ENCODE measurements around the gene ARHGAP24. TPM values are rescaled to one million over a fixed set of nuclear protein-coding genes. Genes with fewer than 3 reads are reported as not detected.

The ARHGAP24 gene
- total RNA-seq, 2 donors from 2014 or later: not detected

GRCh38 chr4:85717847-85718246 is 242.9 kb downstream of the ARHGAP24 start:
- ATAC-seq (no peak), DNase-seq (ENCODE audit: low spot score in 2 of 2) (no peak)
- Mint-ChIP-seq H3K9me3 (no peaks in the 10 kb centered on the region), H3K36me3 (no peaks in the 10 kb centered on the region), H3K27ac (no peak overlapping the region)

- ATAC-seq: no peak
- H3K36me3 Mint-ChIP-seq: no peaks in the 10 kb centered on the region
- DNase-seq (ENCODE audit: low spot score in 2 of 2): no peak
- no peak overlapping the region for H3K27ac Mint-ChIP-seq
- H3K9me3 Mint-ChIP-seq: peaks cover 0 to 3% of the 10 kb centered on the region in 2 donors
These were observed 245.8 kb downstream of the ARHGAP24 start for GRCh38 chr4:85720735-85721134.

- DNase-seq (ENCODE audit: low spot score in 2 of 2) (no peak), ATAC-seq (no peak)
- H3K36me3 Mint-ChIP-seq: no peaks in the 10 kb centered on the region
- no peak overlapping the region for H3K27ac Mint-ChIP-seq
- H3K9me3 Mint-ChIP-seq: peaks cover 0 to 4% of the 10 kb centered on the region in 2 donors
These were observed 247.5 kb downstream of the ARHGAP24 start for GRCh38 chr4:85722401-85722800.

GRCh38 chr4:85722807-85723206 is 247.9 kb downstream of the ARHGAP24 start:
- Mint-ChIP-seq H3K27ac (no peak overlapping the region), H3K9me3 (peaks cover 0 to 6% of the 10 kb centered on the region in 2 donors), H3K36me3 (no peaks in the 10 kb centered on the region)
- DNase-seq (ENCODE audit: low spot score in 2 of 2) (no peak), ATAC-seq (no peak)

GRCh38 chr4:85724791-85725563 is 250.0 kb downstream of the ARHGAP24 start:
- no peaks in the 10 kb centered on the region for H3K36me3 Mint-ChIP-seq
- no peak overlapping the region for H3K27ac Mint-ChIP-seq
- H3K9me3 Mint-ChIP-seq: peaks cover 0 to 10% of the 10 kb centered on the region in 2 donors
- no peak for DNase-seq (ENCODE audit: low spot score in 2 of 2)
- ATAC-seq: no peak

- peaks cover 0 to 10% of the 10 kb centered on the region in 2 donors for H3K9me3 Mint-ChIP-seq
- DNase-seq (ENCODE audit: low spot score in 2 of 2) (no peak), ATAC-seq (no peak)
- H3K36me3 Mint-ChIP-seq: no peaks in the 10 kb centered on the region
- no peak overlapping the region for H3K27ac Mint-ChIP-seq
These were observed 250.8 kb downstream of the ARHGAP24 start for GRCh38 chr4:85725721-85726170.

DNA sequence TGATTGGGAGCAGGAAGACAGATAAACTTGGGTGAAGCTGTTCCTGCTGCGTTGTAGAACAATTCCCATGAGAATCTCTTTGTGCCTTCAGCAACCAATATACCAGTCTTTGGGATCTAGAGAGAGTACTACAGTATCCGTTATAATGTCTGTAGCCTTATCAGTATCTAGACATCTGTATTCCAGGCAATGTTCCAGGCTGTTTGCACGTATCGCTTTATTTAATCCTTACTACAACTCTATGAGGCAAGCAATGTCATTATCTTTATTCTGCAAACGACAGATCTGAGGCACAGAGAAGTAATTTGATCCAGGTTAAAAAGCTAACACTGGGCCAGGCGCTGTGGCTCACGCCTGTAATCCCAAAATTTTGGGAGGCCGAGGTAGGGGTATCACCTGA is 251.6 kb downstream of the ARHGAP24 start:
- DNase-seq (ENCODE audit: low spot score in 2 of 2) (no peak), ATAC-seq (no peak)
- Mint-ChIP-seq H3K27ac (no peak overlapping the region), H3K9me3 (peaks cover 0 to 10% of the 10 kb centered on the region in 2 donors), H3K36me3 (no peaks in the 10 kb centered on the region)

GRCh38 chr4:85728464-85728863 is 253.5 kb downstream of the ARHGAP24 start:
- ATAC-seq (no peak), DNase-seq (ENCODE audit: low spot score in 2 of 2) (no peak)
- peaks cover 0 to 8% of the 10 kb centered on the region in 2 donors for H3K9me3 Mint-ChIP-seq
- H3K27ac Mint-ChIP-seq: no peak overlapping the region
- H3K36me3 Mint-ChIP-seq: no peaks in the 10 kb centered on the region

DNA sequence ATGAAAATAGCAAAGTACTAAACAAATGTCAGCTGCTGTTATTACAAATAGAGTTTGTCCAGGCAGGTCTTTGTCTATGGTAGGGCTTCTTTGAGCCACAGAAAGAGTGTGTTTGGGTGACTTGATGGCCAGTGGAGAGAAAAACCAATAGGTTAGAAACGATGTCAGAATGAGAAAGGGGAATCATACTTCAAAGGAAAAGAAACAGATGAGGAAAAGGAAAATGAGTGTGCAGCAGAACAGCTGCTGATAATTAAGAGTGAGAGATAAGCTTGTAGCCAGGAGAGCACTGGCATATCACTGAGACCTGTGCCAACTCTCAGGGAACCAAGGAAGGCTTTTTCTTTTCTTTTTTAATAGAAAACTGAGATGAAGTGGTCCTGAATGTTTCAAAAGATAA is 257.2 kb downstream of the ARHGAP24 start:
- Mint-ChIP-seq H3K36me3 (no peaks in the 10 kb centered on the region), H3K9me3 (peaks cover 7 to 11% of the 10 kb centered on the region in 2 donors), H3K27ac (no peak overlapping the region)
- DNase-seq (ENCODE audit: low spot score in 2 of 2) (no peak), ATAC-seq (no peak)

GRCh38 chr4:85733798-85734197 is 258.8 kb downstream of the ARHGAP24 start:
- no peak overlapping the region for H3K27ac Mint-ChIP-seq
- DNase-seq (ENCODE audit: low spot score in 2 of 2) (no peak), ATAC-seq (no peak)
- H3K36me3 Mint-ChIP-seq: no peaks in the 10 kb centered on the region
- peaks cover 0 to 11% of the 10 kb centered on the region in 2 donors for H3K9me3 Mint-ChIP-seq

DNA sequence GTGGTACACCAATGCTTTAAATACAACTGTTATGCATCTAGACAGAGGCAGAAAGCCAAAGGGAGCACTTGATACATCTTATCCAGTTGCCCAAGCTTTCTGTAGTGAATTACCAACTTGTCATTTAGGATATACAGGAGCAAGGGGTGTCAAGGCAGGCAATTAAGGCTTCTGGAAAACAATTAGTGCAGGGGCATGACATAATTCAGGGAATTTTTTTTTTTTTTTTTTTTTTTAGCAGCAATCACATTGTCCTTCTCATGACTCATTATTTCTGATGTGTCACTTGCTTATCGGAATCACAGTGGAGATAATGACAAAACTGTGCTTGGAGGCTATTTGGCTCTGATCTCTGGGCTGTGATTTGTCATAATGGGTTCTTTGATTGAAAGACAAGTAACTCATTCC is 259.5 kb downstream of the ARHGAP24 start:
- Mint-ChIP-seq H3K36me3 (no peaks in the 10 kb centered on the region), H3K9me3 (peaks cover 5 to 16% of the 10 kb centered on the region in 2 donors), H3K27ac (no peak overlapping the region)
- ATAC-seq: no peak
- no peak for DNase-seq (ENCODE audit: low spot score in 2 of 2)

- DNase-seq (ENCODE audit: low spot score in 2 of 2) (no peak), ATAC-seq (no peak)
- no peaks in the 10 kb centered on the region for H3K36me3 Mint-ChIP-seq
- peaks cover 5 to 16% of the 10 kb centered on the region in 2 donors for H3K9me3 Mint-ChIP-seq
- H3K27ac Mint-ChIP-seq: no peak overlapping the region
These were observed 261.6 kb downstream of the ARHGAP24 start for GRCh38 chr4:85736571-85736970.

DNA sequence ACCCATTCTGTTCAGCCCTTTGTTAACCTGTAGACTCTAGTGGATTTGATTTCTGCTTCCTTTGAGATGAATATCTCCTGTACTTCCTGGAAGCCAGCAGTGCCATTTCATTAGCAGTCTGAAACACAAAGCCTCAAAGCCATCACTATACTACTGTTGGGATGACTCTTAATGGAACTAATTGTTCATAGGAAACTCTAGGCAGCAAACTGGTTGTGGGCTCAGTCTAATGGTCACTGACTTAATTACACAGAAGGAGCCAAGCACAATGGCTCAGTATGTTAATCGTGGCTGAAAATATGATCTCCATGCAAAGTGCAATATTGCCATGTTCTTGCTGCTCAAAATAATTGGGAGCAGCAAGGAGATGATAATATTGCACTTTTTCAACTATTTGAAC is 262.3 kb downstream of the ARHGAP24 start:
- no peak overlapping the region for H3K27ac Mint-ChIP-seq
- H3K36me3 Mint-ChIP-seq: no peaks in the 10 kb centered on the region
- ATAC-seq (no peak), DNase-seq (ENCODE audit: low spot score in 2 of 2) (no peak)
- peaks cover 5 to 19% of the 10 kb centered on the region in 2 donors for H3K9me3 Mint-ChIP-seq

- ATAC-seq (no peak), DNase-seq (ENCODE audit: low spot score in 2 of 2) (no peak)
- H3K27ac Mint-ChIP-seq: no peak overlapping the region
- peaks cover 5 to 24% of the 10 kb centered on the region in 2 donors for H3K9me3 Mint-ChIP-seq
- H3K36me3 Mint-ChIP-seq: no peaks in the 10 kb centered on the region
These were observed 263.8 kb downstream of the ARHGAP24 start for GRCh38 chr4:85738721-85739120.

DNA sequence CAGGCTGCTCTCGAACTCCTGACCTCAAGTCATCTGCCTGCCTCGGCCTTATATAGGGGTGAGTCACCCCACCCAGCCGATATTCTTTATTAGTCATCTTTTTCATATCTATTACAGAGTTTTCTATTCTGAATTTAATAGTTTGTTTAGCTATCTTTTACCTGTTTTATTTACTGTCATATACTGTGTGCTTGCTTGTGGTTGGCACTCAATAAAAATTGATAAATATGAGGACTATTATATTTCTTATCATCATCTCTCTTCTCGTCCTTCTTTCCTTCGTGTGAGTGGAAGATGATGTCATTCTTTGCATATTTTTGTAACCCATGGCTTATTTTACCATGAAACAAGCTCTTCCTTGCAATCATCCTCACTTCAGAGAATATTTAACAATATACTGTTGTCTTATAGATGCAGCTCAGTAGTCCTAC is 265.5 kb downstream of the ARHGAP24 start:
- H3K27ac Mint-ChIP-seq: no peak overlapping the region
- no peak for DNase-seq (ENCODE audit: low spot score in 2 of 2)
- no peaks in the 10 kb centered on the region for H3K36me3 Mint-ChIP-seq
- ATAC-seq: no peak
- H3K9me3 Mint-ChIP-seq: peaks cover 5 to 20% of the 10 kb centered on the region in 2 donors

- ATAC-seq (no peak), DNase-seq (ENCODE audit: low spot score in 2 of 2) (no peak)
- H3K9me3 Mint-ChIP-seq: peaks cover 5 to 13% of the 10 kb centered on the region in 2 donors
- H3K36me3 Mint-ChIP-seq: no peaks in the 10 kb centered on the region
- no peak overlapping the region for H3K27ac Mint-ChIP-seq
These were observed 266.4 kb downstream of the ARHGAP24 start for GRCh38 chr4:85741381-85741780.

DNA sequence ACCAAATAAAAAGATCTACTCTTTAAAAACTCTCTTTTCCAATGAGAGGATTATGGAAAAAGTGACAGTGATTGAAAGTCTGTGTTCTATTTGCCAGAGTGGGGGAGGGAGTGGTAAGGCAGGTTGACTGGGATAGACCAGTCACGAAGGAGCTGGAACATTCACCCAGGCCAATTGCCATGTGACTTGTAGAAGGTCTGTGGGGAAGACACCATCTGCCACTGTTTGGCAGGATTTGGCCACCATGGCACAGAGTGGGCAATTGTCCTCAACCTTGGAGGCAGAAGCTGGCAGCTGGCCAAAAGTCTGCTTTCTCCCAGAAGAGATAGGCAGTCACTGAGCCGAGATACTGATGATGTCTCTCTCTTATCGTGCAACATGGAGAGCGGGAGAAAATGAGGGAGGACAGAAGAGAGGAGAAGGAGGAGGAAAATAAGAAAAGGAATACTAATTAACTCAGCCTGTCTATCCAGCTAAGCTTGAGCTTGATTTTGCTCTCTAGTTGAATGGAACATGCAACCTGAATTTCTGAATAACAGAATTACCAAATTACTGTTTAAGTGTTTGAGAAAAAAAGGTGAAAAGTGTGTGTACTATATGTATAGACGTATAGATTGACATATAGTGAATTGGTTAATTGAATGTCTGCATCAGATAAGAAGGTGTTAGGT is 267.1 kb downstream of the ARHGAP24 start:
- H3K9me3 Mint-ChIP-seq: peaks cover 5 to 13% of the 10 kb centered on the region in 2 donors
- ATAC-seq: no peak

More for the DNA sequence above, 267.1 kb downstream of the ARHGAP24 start:
- H3K27ac Mint-ChIP-seq: no peak overlapping the region
- H3K36me3 Mint-ChIP-seq: no peaks in the 10 kb centered on the region
- DNase-seq (ENCODE audit: low spot score in 2 of 2): no peak
